ENCODE results near the gene CUTA. TPM values are rescaled to one million over a fixed set of nuclear protein-coding genes. Genes with fewer than 3 reads are reported as not detected.
"Not testable (repeated sequence)": the region's sequence is repeated elsewhere in the genome, so short reads cannot be mapped to it uniquely, and the experiment has no call there.

The CUTA gene
- polyA plus RNA-seq, 1 of the 3 experiments (the other 2 are of a cell fraction): 444 TPM

DNA sequence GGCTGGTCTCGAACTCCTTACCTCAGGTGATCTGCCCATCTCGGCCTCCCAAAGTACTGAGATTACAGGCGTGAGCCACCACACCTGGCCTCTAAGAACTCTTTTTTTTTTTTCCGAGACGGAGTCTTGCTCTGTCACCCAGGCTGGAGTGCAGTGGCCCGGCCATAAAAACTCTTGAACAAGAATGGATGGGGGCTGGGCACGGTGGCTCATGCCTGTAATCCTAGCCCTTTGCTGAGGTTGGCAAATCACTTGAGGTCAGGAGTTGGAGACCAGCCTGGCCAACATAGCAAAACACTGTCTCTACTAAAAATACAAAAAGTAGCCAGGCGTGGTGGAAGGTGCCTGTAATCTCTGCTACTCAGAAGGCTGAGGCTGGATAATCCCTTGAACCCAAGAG lies 46.0 kb downstream of the CUTA start:
- H3K27me3 ChIP-seq (ENCODE audit: insufficient read depth); H3K9me3 ChIP-seq; H3K9ac ChIP-seq; H4K20me1 ChIP-seq (ENCODE audit: insufficient read depth); H3K36me3 ChIP-seq (replicated peaks in 1 of 2; ENCODE audit: control insufficient read depth in 1 of 2, insufficient read depth in 2 of 2, low read length in 1 of 2); H2AFZ ChIP-seq (ENCODE audit: low read depth); H3K4me2 ChIP-seq; DNase-seq; POLR2A ChIA-PET; H3K9me2 ChIP-seq; H3K27ac ChIP-seq (ENCODE audit: low read depth in 2 of 2, low read length in 1 of 2); CTCF ChIA-PET; H3K4me3 ChIP-seq (ENCODE audit: low read depth in 2 of 2, low read length in 1 of 2); H3F3A ChIP-seq (replicated peaks; ENCODE audit: insufficient read depth); H3K79me2 ChIP-seq (ENCODE audit: insufficient read depth): not testable (repeated sequence)
- 91% methylated on average over 8 of the region's 8 CpGs for WGBS (ENCODE audit: low lambda C conversion rate)
- H3K4me1 ChIP-seq (ENCODE audit: control insufficient read depth in 1 of 2, insufficient read depth in 2 of 2, low read depth in 1 of 2, low read length in 1 of 2): peaks cover 8 to 10% of the 10 kb centered on the region in 2 experiments; a peak in 2 of 4 replicates

DNA sequence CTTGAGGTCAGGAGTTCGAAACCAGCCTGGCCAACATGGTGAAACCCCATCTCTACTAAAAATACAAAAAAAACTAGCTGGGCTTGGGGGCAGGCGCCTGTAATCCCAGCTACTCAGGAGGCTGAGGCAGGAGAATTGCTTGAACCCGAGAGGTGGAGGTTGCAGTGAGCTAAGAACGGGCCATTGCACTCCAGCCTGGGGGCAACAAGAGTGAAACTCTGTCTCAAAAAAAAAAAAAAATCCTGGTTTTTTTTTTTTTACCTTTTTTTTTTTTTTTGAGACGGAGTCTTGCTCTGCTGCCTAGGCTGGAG lies 50.2 kb downstream of the CUTA start:
- H4K20me1 ChIP-seq (ENCODE audit: insufficient read depth); H2AFZ ChIP-seq (ENCODE audit: low read depth); H3F3A ChIP-seq (replicated peaks; ENCODE audit: insufficient read depth); H3K9me2 ChIP-seq; H3K79me2 ChIP-seq (ENCODE audit: insufficient read depth); H3K36me3 ChIP-seq (replicated peaks in 1 of 2; ENCODE audit: control insufficient read depth in 1 of 2, insufficient read depth in 2 of 2, low read length in 1 of 2); H3K27ac ChIP-seq (ENCODE audit: low read depth in 2 of 2, low read length in 1 of 2); H3K9ac ChIP-seq; H3K27me3 ChIP-seq (ENCODE audit: insufficient read depth); DNase-seq; H3K4me3 ChIP-seq (ENCODE audit: low read depth in 2 of 2, low read length in 1 of 2); POLR2A ChIA-PET; H3K4me1 ChIP-seq (ENCODE audit: control insufficient read depth in 1 of 2, insufficient read depth in 2 of 2, low read depth in 1 of 2, low read length in 1 of 2); H3K9me3 ChIP-seq; H3K4me2 ChIP-seq: not testable (repeated sequence)
- 87% methylated on average over 5 of the region's 5 CpGs for WGBS (ENCODE audit: low lambda C conversion rate)
- CTCF ChIA-PET: interaction anchor here (1.2 kb wide), 1 partner anchor 22 kb away, joined by 4 read pairs; no protein-coding TSS in a partner anchor

DNA sequence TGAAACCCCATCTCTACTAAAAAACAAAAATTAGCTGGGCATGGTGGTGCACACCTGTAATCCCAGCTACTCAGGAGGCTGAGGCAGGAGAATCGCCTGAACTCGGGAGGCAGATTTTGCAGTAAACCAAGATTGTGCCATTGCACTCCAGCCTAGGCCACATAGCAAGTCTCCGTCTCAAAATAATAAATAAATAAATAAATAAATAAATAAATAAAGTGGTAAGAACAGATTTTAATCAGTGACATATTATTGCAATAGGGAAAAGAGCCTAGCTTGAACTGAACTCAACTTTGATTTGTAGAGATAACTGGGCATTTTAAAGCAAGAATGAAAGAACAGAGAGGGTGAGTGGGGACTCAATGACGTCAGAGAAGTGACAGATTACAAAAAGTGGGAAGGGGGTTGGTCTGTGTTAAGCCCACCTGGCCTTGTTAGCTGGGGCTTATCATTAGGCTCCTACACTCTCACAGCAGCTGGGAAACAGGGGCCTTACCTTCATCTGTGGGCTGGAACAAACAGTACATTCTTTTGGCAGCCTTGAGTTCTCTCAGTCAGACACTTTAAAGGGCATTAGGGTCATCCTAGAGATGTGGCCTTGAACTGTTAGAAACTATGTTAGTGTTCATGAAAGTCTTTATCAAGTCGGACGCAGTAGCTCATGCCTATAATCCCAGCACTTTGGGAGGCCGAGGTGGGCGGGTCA lies 50.7 kb downstream of the CUTA start:
- 73% methylated on average over 8 of the region's 8 CpGs for WGBS (ENCODE audit: low lambda C conversion rate)
- Histone ChIP-seq H3F3A (replicated peaks; ENCODE audit: insufficient read depth) (no peaks in the 10 kb centered on the region), H3K4me1 (ENCODE audit: control insufficient read depth in 1 of 2, insufficient read depth in 2 of 2, low read depth in 1 of 2, low read length in 1 of 2) (peaks cover 0 to under 1% of the 10 kb centered on the region in 2 experiments; a peak in 1 of 4 replicates), H4K20me1 (ENCODE audit: insufficient read depth) (no peaks in the 10 kb centered on the region), H3K9ac (no peak overlapping the region), H3K4me3 (ENCODE audit: low read depth in 2 of 2, low read length in 1 of 2) (no peak overlapping the region), H3K79me2 (ENCODE audit: insufficient read depth) (no peaks in the 10 kb centered on the region), H3K4me2 (no peak overlapping the region), H3K27ac (ENCODE audit: low read depth in 2 of 2, low read length in 1 of 2) (no peak overlapping the region), H3K9me2 (no peaks in the 10 kb centered on the region), H3K9me3 (no peaks in the 10 kb centered on the region), H3K27me3 (ENCODE audit: insufficient read depth) (no peaks in the 10 kb centered on the region), H2AFZ (ENCODE audit: low read depth) (no peak overlapping the region), H3K36me3 (replicated peaks in 1 of 2; ENCODE audit: control insufficient read depth in 1 of 2, insufficient read depth in 2 of 2, low read length in 1 of 2) (no peaks in the 10 kb centered on the region)
- no peak for DNase-seq
- CTCF ChIA-PET: interaction anchor here (1.2 kb wide), 1 partner anchor 22 kb away, joined by 4 read pairs; no protein-coding TSS in a partner anchor
- POLR2A ChIA-PET: no interaction called here
- TF ChIP-seq RFX5 (IDR thresholded peaks at IDR 0.05; ENCODE audit: low read length) (no peak), SMC3 (IDR thresholded peaks at IDR 0.05; ENCODE audit: low read depth, low read length) (no peak), FOXJ3 (CRISPR knock-in tag; IDR thresholded peaks at IDR 0.05) (no peak), POLR2AphosphoS5 (IDR thresholded peaks at IDR 0.05; ENCODE audit: low read depth, low read length) (no peak), TCF12 (IDR thresholded peaks at IDR 0.05) (no peak), CHD2 (IDR thresholded peaks at IDR 0.05; ENCODE audit: low read length, partially characterized antibody) (no peak), NFIC (IDR thresholded peaks at IDR 0.05; ENCODE audit: borderline replicate concordance) (no peak), EZH2phosphoT487 (IDR thresholded peaks at IDR 0.05; ENCODE audit: borderline replicate concordance, low read depth) (no peak), EP300 (IDR thresholded peaks at IDR 0.05; ENCODE audit: borderline replicate concordance in 1 of 2, low read depth in 1 of 2, low read length in 1 of 2) (no peak), TAF1 (IDR thresholded peaks at IDR 0.05; ENCODE audit: borderline replicate concordance, low read depth, low read length) (no peak), RXRA (IDR thresholded peaks at IDR 0.05; ENCODE audit: borderline replicate concordance, low read depth) (no peak), GATA2 (CRISPR knock-in tag; IDR thresholded peaks at IDR 0.05) (no peak)
- TF ChIP-seq, protein P1, sequence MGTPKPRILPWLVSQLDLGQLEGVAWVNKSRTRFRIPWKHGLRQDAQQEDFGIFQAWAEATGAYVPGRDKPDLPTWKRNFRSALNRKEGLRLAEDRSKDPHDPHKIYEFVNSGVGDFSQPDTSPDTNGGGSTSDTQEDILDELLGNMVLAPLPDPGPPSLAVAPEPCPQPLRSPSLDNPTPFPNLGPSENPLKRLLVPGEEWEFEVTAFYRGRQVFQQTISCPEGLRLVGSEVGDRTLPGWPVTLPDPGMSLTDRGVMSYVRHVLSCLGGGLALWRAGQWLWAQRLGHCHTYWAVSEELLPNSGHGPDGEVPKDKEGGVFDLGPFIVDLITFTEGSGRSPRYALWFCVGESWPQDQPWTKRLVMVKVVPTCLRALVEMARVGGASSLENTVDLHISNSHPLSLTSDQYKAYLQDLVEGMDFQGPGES (IDR thresholded peaks at IDR 0.05; ENCODE audit: low read depth, low read length): no peak
- TF ChIP-seq, protein P2, sequence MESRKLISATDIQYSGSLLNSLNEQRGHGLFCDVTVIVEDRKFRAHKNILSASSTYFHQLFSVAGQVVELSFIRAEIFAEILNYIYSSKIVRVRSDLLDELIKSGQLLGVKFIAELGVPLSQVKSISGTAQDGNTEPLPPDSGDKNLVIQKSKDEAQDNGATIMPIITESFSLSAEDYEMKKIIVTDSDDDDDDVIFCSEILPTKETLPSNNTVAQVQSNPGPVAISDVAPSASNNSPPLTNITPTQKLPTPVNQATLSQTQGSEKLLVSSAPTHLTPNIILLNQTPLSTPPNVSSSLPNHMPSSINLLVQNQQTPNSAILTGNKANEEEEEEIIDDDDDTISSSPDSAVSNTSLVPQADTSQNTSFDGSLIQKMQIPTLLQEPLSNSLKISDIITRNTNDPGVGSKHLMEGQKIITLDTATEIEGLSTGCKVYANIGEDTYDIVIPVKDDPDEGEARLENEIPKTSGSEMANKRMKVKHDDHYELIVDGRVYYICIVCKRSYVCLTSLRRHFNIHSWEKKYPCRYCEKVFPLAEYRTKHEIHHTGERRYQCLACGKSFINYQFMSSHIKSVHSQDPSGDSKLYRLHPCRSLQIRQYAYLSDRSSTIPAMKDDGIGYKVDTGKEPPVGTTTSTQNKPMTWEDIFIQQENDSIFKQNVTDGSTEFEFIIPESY (IDR thresholded peaks at IDR 0.05; ENCODE audit: borderline replicate concordance, low read depth): no peak
- TF ChIP-seq, protein P3, sequence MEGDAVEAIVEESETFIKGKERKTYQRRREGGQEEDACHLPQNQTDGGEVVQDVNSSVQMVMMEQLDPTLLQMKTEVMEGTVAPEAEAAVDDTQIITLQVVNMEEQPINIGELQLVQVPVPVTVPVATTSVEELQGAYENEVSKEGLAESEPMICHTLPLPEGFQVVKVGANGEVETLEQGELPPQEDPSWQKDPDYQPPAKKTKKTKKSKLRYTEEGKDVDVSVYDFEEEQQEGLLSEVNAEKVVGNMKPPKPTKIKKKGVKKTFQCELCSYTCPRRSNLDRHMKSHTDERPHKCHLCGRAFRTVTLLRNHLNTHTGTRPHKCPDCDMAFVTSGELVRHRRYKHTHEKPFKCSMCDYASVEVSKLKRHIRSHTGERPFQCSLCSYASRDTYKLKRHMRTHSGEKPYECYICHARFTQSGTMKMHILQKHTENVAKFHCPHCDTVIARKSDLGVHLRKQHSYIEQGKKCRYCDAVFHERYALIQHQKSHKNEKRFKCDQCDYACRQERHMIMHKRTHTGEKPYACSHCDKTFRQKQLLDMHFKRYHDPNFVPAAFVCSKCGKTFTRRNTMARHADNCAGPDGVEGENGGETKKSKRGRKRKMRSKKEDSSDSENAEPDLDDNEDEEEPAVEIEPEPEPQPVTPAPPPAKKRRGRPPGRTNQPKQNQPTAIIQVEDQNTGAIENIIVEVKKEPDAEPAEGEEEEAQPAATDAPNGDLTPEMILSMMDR (IDR thresholded peaks at IDR 0.05): no peak
- TF ChIP-seq, protein P4, sequence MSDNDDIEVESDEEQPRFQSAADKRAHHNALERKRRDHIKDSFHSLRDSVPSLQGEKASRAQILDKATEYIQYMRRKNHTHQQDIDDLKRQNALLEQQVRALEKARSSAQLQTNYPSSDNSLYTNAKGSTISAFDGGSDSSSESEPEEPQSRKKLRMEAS (IDR thresholded peaks at IDR 0.05; ENCODE audit: low read depth): no peak

Data from SK-N-SH (cell line).